GM18502 (cell line): ENCODE data around the gene ROS1.
"Not testable (repeated sequence)": the region's sequence is repeated elsewhere in the genome, so short reads cannot be mapped to it uniquely, and the experiment has no call there.

Experiments used
- ATAC-seq: cut with Tn5 transposase; IDR thresholded peaks from one replicate; pipeline ENCODE4 v1.9.1; 2021; ENCODE audit warnings: mild to moderate bottlenecking; ENCODE audit not compliant: unreplicated experiment, poor library complexity

ROS1 gene

DNA sequence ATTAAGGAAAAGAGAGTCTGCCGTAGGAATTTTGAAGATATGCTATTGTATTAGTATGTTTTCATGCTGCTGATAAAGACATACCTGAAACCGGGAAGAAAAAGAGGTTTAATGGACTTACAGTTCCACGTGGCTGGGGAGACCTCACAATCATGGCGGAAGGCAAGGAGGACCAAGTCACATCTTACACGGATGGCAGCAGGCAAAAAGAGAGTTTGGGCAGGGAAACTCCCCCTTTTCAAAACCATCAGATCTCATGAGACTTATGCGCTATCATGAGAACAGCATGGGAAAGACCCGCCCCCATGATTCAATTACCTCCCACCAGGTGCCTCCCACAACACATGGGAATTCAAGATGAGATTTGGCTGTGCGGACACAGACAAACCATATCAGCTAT lies 16.6 kb upstream of the ROS1 start:
- ATAC-seq: not testable (repeated sequence)

GRCh38 chr6:117441824-117442264 lies 16.1 kb upstream of the ROS1 start:
- ATAC-seq: no peak

DNA sequence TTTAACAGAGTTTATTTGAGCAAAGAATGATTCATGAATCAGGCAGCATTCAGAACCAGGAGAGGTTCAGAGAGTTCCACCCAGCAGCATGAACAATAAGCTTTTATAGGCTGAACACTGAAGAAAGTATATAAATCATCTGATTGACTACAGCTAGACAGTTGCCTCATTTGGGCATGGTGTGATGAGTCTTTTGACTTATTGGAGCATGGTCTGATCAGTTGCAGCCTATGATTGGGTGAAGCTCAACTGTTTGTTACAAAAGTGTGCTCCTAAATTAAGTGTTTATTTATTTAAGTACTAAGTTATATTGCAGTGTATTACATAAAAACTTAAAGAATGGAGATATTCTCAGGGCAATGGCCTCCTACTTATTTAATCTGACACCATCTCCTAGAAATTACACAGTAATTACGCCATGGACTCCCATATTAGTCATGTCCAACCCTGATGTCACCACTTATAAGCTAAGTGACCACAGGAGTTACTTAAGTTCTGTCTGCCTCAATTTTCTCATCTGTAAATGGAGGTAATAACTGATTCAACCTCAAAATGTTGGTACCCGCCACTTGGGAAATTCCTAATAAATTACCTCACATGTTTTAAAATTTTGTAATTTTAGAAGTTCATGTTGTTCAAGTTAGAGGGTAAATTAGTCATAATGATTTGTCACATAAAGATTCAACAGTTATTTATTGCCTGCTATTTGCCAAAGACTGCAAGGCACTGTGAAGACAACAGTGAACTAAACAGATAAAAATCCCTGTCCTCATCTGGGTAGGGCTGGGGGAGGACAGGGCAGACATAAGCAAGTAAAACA lies 15.2 kb upstream of the ROS1 start:
- no peak for ATAC-seq

GRCh38 chr6:117432273-117432672 lies 6.5 kb upstream of the ROS1 start:
- no peak for ATAC-seq

- ATAC-seq: no peak
These were observed 2.0 kb downstream of the ROS1 start for GRCh38 chr6:117423754-117424153.

GRCh38 chr6:117418320-117418719 lies 7.4 kb downstream of the ROS1 start:
- no peak for ATAC-seq

GRCh38 chr6:117417851-117418250 lies 7.9 kb downstream of the ROS1 start:
- ATAC-seq: no peak

- ATAC-seq: no peak
These were observed 11.0 kb downstream of the ROS1 start for GRCh38 chr6:117414770-117415169.

- no peak for ATAC-seq
These were observed 14.3 kb downstream of the ROS1 start for GRCh38 chr6:117411474-117411873.

DNA sequence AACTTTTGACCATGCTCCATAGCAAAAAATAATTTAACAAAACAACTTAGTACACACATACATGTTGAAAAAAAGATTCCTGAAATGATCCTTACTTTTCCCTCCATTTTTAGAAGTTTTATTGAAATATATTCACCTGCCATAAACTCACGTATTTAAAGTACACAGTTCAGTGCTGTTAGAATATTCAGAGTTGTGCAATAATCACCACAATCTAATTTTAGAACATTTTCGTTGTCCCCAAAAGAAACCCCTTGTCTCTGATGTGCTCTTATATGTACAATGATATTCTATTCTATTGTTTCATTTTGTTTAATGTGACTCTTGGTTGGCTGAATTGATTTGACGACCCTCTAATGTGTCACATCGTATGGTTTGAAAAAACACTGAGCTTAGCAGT lies 15.9 kb downstream of the ROS1 start:
- no peak for ATAC-seq

- ATAC-seq: no peak
These were observed 16.3 kb downstream of the ROS1 start for GRCh38 chr6:117409420-117409819.

DNA sequence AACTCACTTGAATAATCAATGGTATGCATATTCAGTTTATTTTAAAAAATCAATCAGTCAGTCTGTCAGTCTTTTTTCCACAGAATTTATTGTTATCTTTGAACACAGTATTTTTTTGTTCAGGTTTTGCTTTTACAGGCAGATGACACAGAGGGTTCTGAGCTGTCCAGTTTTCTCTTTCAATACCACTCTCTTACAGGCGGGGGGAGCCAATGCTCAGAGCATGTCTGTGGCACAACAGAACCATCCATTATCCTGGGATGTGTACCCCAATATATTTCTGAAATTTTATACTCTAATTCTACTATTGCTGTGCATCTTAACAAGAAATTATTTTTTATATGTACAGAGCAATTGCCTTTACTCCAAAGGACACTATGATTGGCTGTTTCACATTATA lies 21.2 kb downstream of the ROS1 start:
- ATAC-seq: no peak

- no peak for ATAC-seq
These were observed 23.9 kb downstream of the ROS1 start for GRCh38 chr6:117401799-117402198.

DNA sequence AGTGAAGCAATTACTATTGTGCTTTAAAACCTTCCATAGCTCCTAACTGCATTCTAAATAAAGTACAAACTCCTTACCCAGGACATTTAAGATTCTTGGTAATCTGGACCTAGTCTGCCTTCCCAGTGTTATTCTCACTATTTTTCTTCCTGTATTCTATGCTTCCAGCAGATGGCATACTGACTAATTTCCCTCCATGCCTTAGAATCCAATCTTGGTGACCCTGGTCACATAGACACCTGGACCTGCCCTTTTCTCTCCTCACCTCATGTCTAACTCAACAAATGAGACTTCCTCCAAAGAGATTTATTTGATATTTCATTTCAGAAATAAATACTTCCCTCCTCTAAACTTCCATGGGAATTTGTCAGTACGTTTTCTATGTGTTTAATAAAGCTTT lies 25.8 kb downstream of the ROS1 start:
- ATAC-seq: no peak

- no peak for ATAC-seq
These were observed 26.6 kb downstream of the ROS1 start for GRCh38 chr6:117399126-117399525.

DNA sequence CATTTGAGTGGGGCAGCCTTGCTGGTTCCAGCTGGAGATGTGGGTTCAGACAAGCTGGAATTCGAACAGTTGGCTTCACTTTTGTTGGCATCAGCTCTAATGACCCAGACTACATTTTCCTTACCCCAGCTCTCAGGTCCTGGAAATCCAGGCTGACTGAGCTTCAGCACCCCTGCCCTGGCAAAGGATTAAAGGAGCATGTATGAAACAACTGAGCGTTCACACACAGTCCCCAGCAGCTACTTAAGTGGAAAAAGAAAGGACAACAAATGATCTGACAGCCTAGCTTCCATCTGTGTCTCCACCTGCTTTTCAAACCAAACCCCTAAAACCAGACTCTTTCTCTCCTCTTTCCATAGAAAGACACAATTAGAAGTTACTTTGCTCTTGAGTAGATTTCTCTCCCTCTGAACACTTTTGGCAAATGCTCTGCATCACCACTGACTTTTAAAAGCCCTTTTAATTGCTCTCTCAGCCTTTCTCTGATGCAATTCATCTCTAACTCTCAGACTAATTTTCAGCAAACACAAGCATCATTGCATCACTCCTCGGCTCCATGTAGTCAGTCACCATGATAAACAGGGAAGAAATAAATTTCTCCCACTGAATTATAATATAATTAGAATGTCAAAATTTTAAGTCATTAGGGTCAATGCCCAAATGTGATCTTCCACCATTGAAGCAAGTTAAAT lies 28.1 kb downstream of the ROS1 start:
- ATAC-seq: no peak

DNA sequence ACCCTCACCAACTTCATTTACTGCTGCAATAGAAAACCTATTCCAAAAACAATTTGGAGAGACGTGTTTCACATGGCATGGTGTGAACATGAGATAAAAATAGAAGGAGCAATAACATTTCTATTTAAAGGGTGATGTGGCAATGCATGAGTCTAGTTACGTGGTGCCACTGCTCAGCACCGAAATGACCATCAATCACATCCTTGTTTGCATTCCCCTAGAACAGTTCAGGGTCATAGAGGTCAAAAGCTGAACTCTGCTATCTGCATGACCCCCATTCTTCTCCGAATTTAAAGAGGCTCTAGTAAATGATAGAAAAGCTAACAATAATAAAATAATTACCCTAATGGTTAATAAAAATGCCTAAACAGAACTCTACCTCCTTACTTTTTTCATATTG lies 29.5 kb downstream of the ROS1 start:
- ATAC-seq: no peak

GRCh38 chr6:117395164-117395563 lies 30.6 kb downstream of the ROS1 start:
- ATAC-seq: no peak

DNA sequence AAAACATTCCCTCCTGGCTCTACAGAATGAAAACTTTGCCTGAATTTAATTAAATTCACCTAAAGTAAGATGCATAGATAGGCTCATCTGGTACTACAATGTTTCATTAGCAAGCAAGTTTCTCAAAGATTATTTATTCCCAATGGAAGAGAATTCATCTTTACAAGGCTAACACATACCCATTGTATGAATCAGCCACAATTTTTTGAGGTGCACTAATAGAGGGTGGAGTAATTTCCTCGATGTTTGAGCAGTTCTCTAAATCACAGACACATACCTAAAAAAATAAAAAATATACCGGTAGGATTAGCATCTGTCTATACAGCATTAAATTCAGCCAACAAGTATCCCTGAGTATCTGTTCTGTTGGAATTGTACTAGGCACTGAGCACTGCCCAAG lies 32.7 kb downstream of the ROS1 start:
- ATAC-seq: no peak

DNA sequence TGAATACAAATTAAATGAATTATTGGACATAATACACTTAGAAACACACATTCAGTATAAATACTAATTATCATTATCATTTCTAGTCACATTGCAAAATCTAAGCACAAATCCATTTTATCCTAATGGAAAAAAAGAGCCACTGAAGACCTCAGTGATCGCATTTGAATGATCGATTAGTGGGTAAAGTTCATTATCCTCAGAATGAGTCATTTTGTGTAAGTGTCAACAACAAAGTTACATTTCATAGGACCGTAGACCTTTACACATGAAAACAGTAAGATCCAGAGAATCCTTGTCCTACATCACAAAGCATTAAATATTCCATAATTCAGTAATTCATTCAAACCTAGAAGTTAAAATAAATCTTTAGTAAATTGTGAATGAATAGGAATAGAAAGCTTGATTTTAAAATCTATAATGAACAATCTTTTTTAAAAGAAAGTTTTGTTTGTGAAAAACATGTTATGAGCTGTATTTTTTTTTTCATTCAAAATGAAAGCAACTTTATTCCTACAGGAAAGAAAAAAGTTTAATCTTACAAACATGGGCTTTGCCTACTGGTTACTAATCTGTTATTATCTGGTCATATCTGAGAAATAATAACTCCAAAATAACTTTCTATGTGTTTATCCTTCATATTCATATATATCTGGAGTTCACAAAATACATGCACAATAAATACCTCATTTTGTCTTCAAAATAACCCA lies 33.7 kb downstream of the ROS1 start:
- no peak for ATAC-seq
